Measurements from ENCODE around the gene ULK4.

ULK4 gene

DNA sequence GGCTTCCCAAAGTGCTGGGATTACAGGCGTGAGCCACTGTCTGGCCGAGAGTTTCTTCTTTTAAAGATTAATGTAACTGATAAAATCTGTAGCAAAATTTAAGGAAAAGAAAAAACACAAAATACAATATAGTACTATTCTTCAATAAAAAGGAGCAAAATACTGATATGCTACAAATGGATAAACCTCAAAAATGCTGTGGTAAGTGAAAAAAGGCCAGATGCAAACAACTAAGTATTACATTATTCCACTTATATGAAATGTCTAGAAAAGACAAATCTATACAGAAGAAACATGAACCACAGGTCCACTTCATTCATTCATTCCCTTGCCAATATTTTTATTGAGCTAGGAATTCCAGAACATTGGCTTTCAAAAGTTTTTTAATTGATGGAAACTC, 463.1 kb downstream of the ULK4 start:
- Histone ChIP-seq H3K79me2 (ENCODE audit: insufficient read depth, low read length) (no peaks in the 10 kb centered on the region), H3K36me3 (ENCODE audit: insufficient read depth, low read length) (no peaks in the 10 kb centered on the region), H2AFZ (ENCODE audit: low read depth, low read length) (no peak overlapping the region), H4K20me1 (ENCODE audit: insufficient read depth, low read length) (no peaks in the 10 kb centered on the region), H3K4me1 (ENCODE audit: insufficient read depth, low read length) (no peaks in the 10 kb centered on the region), H3K9ac (ENCODE audit: low read depth, low read length) (no peak overlapping the region), H3K27me3 (ENCODE audit: insufficient read depth, low read length, poor library complexity) (no peaks in the 10 kb centered on the region), H3K4me2 (ENCODE audit: insufficient read depth, low read length) (no peak overlapping the region), H3K27ac (ENCODE audit: low read length) (no peak overlapping the region), H3K4me3 (ENCODE audit: low read depth in 1 of 2, low read length in 2 of 2) (no peak overlapping the region), H3K9me3 (ENCODE audit: insufficient read depth, low read length, severe bottlenecking) (no peaks in the 10 kb centered on the region)
- DNase-seq (no peak), ATAC-seq (ENCODE audit: insufficient read depth, low read depth) (no peak)
- TF ChIP-seq CTCF (IDR thresholded peaks at IDR 0.05; ENCODE audit: borderline replicate concordance, extremely low read depth, low read length, poor library complexity, severe bottlenecking) (no peak), EZH2 (IDR thresholded peaks at IDR 0.05; ENCODE audit: borderline replicate concordance, low read depth, low read length, severe bottlenecking) (no peak)

DNA sequence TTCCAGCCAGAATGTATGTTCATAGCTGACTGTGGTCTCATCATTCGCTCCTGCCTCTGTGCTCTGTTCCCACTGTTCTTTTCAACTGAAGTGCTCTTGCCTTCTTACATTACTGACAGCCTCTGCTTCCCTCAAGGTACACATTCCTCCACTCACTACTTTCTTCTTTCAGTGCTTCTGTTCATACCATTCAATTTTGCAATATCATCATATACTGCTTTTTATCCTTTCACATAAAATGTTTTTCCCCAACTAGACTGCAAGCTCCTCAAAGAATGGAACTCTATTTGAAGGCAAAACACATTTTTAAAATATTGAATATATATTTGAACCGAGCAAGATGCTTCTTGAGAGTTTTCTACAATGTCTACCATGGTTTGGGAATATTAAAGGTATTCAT, 471.5 kb downstream of the ULK4 start:
- no peaks in the 10 kb centered on the region for H4K20me1 ChIP-seq (ENCODE audit: insufficient read depth, low read length)
- no peak overlapping the region for H3K4me2 ChIP-seq (ENCODE audit: insufficient read depth, low read length)
- no peaks in the 10 kb centered on the region for H3K4me1 ChIP-seq (ENCODE audit: insufficient read depth, low read length)
- ATAC-seq (ENCODE audit: insufficient read depth, low read depth) (no peak), DNase-seq (no peak)
- no peak overlapping the region for H3K9ac ChIP-seq (ENCODE audit: low read depth, low read length)
- H3K36me3 ChIP-seq (ENCODE audit: insufficient read depth, low read length) = no peaks in the 10 kb centered on the region
- H3K9me3 ChIP-seq (ENCODE audit: insufficient read depth, low read length, severe bottlenecking) = no peaks in the 10 kb centered on the region
- TF ChIP-seq CTCF (IDR thresholded peaks at IDR 0.05; ENCODE audit: borderline replicate concordance, extremely low read depth, low read length, poor library complexity, severe bottlenecking) (no peak), EZH2 (IDR thresholded peaks at IDR 0.05; ENCODE audit: borderline replicate concordance, low read depth, low read length, severe bottlenecking) (no peak)
- H2AFZ ChIP-seq (ENCODE audit: low read depth, low read length) = no peak overlapping the region
- no peak overlapping the region for H3K4me3 ChIP-seq (ENCODE audit: low read depth in 1 of 2, low read length in 2 of 2)
- H3K27ac ChIP-seq (ENCODE audit: low read length) = no peak overlapping the region
- H3K79me2 ChIP-seq (ENCODE audit: insufficient read depth, low read length) = no peaks in the 10 kb centered on the region
- H3K27me3 ChIP-seq (ENCODE audit: insufficient read depth, low read length, poor library complexity) = no peaks in the 10 kb centered on the region

- Histone ChIP-seq H3K4me3 (ENCODE audit: low read depth in 1 of 2, low read length in 2 of 2) (no peak overlapping the region), H3K27me3 (ENCODE audit: insufficient read depth, low read length, poor library complexity) (no peaks in the 10 kb centered on the region), H3K4me2 (ENCODE audit: insufficient read depth, low read length) (no peak overlapping the region), H3K9me3 (ENCODE audit: insufficient read depth, low read length, severe bottlenecking) (no peaks in the 10 kb centered on the region), H3K36me3 (ENCODE audit: insufficient read depth, low read length) (no peaks in the 10 kb centered on the region), H4K20me1 (ENCODE audit: insufficient read depth, low read length) (no peaks in the 10 kb centered on the region), H2AFZ (ENCODE audit: low read depth, low read length) (no peak overlapping the region), H3K79me2 (ENCODE audit: insufficient read depth, low read length) (no peaks in the 10 kb centered on the region), H3K27ac (ENCODE audit: low read length) (no peak overlapping the region), H3K4me1 (ENCODE audit: insufficient read depth, low read length) (no peaks in the 10 kb centered on the region), H3K9ac (ENCODE audit: low read depth, low read length) (no peak overlapping the region)
- no peak for TF ChIP-seq EZH2 (IDR thresholded peaks at IDR 0.05; ENCODE audit: borderline replicate concordance, low read depth, low read length, severe bottlenecking)
- TF ChIP-seq CTCF (IDR thresholded peaks at IDR 0.05; ENCODE audit: borderline replicate concordance, extremely low read depth, low read length, poor library complexity, severe bottlenecking) = no peak
- DNase-seq (no peak), ATAC-seq (ENCODE audit: insufficient read depth, low read depth) (no peak)
Observed at GRCh38 chr3:41489231-41489630, 472.7 kb downstream of the ULK4 start.

GRCh38 chr3:41488501-41488900, 473.4 kb downstream of the ULK4 start:
- H3K79me2 ChIP-seq (ENCODE audit: insufficient read depth, low read length) = no peaks in the 10 kb centered on the region
- TF ChIP-seq CTCF (IDR thresholded peaks at IDR 0.05; ENCODE audit: borderline replicate concordance, extremely low read depth, low read length, poor library complexity, severe bottlenecking) = no peak
- no peak for TF ChIP-seq EZH2 (IDR thresholded peaks at IDR 0.05; ENCODE audit: borderline replicate concordance, low read depth, low read length, severe bottlenecking)
- H3K4me2 ChIP-seq (ENCODE audit: insufficient read depth, low read length) = no peak overlapping the region

More at GRCh38 chr3:41488501-41488900, 473.4 kb downstream of the ULK4 start:
- Histone ChIP-seq H3K27me3 (ENCODE audit: insufficient read depth, low read length, poor library complexity) (no peaks in the 10 kb centered on the region), H3K4me1 (ENCODE audit: insufficient read depth, low read length) (no peaks in the 10 kb centered on the region), H2AFZ (ENCODE audit: low read depth, low read length) (no peak overlapping the region), H3K27ac (ENCODE audit: low read length) (no peak overlapping the region), H3K4me3 (ENCODE audit: low read depth in 1 of 2, low read length in 2 of 2) (no peak overlapping the region), H3K9ac (ENCODE audit: low read depth, low read length) (no peak overlapping the region), H4K20me1 (ENCODE audit: insufficient read depth, low read length) (no peaks in the 10 kb centered on the region), H3K36me3 (ENCODE audit: insufficient read depth, low read length) (no peaks in the 10 kb centered on the region), H3K9me3 (ENCODE audit: insufficient read depth, low read length, severe bottlenecking) (no peaks in the 10 kb centered on the region)
- DNase-seq = no peak
- no peak for ATAC-seq (ENCODE audit: insufficient read depth, low read depth)

All from DND-41 (cell line).